GM18951 (cell line): ENCODE results near the gene ATXN3L.

Source experiments
- POLR2A ChIP-seq: IDR thresholded peaks from 4 replicates; pipeline ENCODE4 v1.6.1; 2011; ENCODE audit warnings: mild to moderate bottlenecking; ENCODE audit not compliant: insufficient read length, insufficient read depth; ENCODE audit errors: extremely low read depth
- in situ Hi-C: fragments of 300-500 bp; cut with MboI; formaldehyde crosslinking; loops from one replicate; pipeline ENCODE4 v1.12.0; 2022; ENCODE audit warnings: low sequenced_read_pairs, mixed read lengths, inconsistent platforms; ENCODE audit not compliant: unreplicated experiment

Gene ATXN3L

GRCh38 chrX:13319953-13320352, at the start of gene ATXN3L:
Gene ATXN3L (minus strand): TSS chrX:13320053. CDS start chrX:13319934, 119 bp downstream.
- TF ChIP-seq POLR2A = no peak
- in situ Hi-C loops = no loop called here

- in situ Hi-C loops = no loop called here
- no peak for TF ChIP-seq POLR2A
These were observed 49.6 kb upstream of the ATXN3L start for GRCh38 chrX:13369256-13370030.

GRCh38 chrX:13367950-13368349, 48.1 kb upstream of the ATXN3L start:
- no peak for TF ChIP-seq POLR2A
- in situ Hi-C loops = no loop called here

DNA sequence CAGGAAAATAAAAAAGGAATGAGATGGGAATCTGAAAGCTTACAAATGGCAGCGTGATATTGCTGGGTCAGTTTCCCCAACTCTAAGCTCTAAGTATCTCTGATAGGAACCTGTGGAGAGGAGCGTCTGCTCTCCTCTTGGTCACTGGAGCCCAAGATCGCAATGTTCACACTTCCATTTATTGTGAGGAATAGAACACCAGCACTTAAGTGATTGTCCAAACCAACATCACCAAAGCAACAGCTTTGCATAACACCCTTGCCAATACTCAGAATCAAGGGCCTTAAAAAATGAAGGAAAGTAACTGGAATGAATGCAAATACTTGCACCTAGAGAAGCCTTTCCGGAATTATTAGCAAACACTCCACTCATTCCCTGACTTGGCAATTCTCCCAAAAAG, 46.8 kb upstream of the ATXN3L start:
- TF ChIP-seq POLR2A = no peak
- in situ Hi-C loops = no loop called here

- in situ Hi-C loops = no loop called here
- TF ChIP-seq POLR2A = no peak
These were observed 45.3 kb upstream of the ATXN3L start for GRCh38 chrX:13365161-13365560.

- in situ Hi-C loops = no loop called here
- TF ChIP-seq POLR2A = no peak
These were observed 44.5 kb upstream of the ATXN3L start for GRCh38 chrX:13364230-13364857.

- TF ChIP-seq POLR2A = no peak
- in situ Hi-C loops = no loop called here
These were observed 40.3 kb upstream of the ATXN3L start for GRCh38 chrX:13360146-13360545.

- TF ChIP-seq POLR2A = no peak
- in situ Hi-C loops = no loop called here
These were observed 38.1 kb upstream of the ATXN3L start for GRCh38 chrX:13357925-13358324.

GRCh38 chrX:13346646-13347045, 26.8 kb upstream of the ATXN3L start:
- in situ Hi-C loops = no loop called here
- TF ChIP-seq POLR2A = no peak

DNA sequence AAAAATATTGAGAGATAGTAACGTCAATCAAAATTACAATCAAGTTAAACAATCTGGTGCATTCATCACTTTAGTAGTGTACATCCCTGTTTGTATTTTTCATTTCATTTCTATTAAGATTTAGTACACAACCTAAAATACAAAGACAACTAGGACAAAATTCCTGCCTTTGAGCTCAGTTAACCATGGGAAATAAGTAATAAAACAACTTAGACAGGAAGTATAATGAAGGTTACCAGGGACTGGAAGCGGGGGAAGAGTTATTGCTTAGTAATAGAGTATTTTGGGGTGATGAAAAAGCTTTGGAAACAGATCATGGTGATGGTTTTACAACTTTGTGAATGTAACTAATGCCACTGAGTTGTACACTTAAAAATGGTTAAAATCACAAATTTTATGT, 25.6 kb upstream of the ATXN3L start:
- no peak for TF ChIP-seq POLR2A
- in situ Hi-C loops = no loop called here

- in situ Hi-C loops = no loop called here
- no peak for TF ChIP-seq POLR2A
These were observed 25.2 kb upstream of the ATXN3L start for GRCh38 chrX:13345037-13345436.

DNA sequence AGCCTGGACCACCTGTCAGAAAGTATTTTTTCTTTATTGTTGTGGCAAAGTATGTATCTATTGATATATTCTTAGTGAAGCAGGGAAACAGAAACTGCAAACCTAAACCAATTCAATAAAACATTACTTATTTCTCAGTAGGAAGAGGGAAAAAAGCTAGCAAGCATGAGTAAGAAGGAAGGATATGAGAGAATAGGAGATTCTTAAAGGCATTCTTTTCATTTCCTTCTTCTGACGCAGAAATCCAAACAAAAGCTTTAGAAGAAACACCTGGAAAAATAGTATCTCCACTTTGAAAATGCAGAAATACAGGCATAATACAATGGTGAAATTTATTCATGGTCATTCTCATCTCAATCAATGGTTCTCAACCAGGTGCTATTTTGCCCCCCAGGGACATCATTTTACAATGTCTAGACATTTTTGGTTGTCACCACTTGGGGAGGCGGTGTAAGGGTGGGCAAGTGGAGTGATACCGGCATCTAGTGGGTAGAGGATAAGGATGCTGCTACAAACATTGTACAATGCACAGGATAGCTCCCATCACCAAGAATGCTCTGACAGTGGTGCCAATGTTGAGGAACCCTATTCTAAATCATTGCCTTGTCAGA, 21.7 kb upstream of the ATXN3L start:
- in situ Hi-C loops = no loop called here
- TF ChIP-seq POLR2A = no peak

GRCh38 chrX:13340182-13340791, 20.4 kb upstream of the ATXN3L start:
- TF ChIP-seq POLR2A = no peak
- in situ Hi-C loops = no loop called here
